Activated naive CD8-positive, alpha-beta T cell treated with anti-CD3 and anti-CD28 coated beads for 36 hours (primary cell): ENCODE results near the gene IZUMO4. TPM values are rescaled to one million over a fixed set of nuclear protein-coding genes. Genes with fewer than 3 reads are reported as not detected.

Source experiments
- DNase-seq: peaks from one replicate; pipeline ENCODE4 v3.0.0; 2021
- H3K27ac Mint-ChIP-seq: one replicate; pipeline ENCODE4 v1.8.0; 2022; ENCODE audit warnings: mild to moderate bottlenecking, moderate library complexity, mixed read lengths
- H3K27me3 Mint-ChIP-seq: one replicate; pipeline ENCODE4 v1.8.0; 2022; ENCODE audit warnings: mild to moderate bottlenecking, mixed read lengths
- H3K36me3 Mint-ChIP-seq: one replicate; pipeline ENCODE4 v1.8.0; 2021; ENCODE audit warnings: mild to moderate bottlenecking, mixed read lengths
- H3K4me1 Mint-ChIP-seq: one replicate; pipeline ENCODE4 v1.8.0; 2021; ENCODE audit warnings: mixed read lengths
- H3K4me3 Mint-ChIP-seq: one replicate; pipeline ENCODE4 v1.8.0; 2022; ENCODE audit warnings: mild to moderate bottlenecking, moderate library complexity, mixed read lengths
- H3K9me3 Mint-ChIP-seq: one replicate; pipeline ENCODE4 v1.8.0; 2022; ENCODE audit warnings: mixed read lengths
- total RNA-seq, 2 experiments: library from RNA; stranded (reverse); gene quantifications; one replicate each; pipeline ENCODE4 v1.2.3, GENCODE V29; 2021

The IZUMO4 gene
- total RNA-seq, 2 experiments from 2014 or later = 12.4 to 12.6 TPM

GRCh38 chr19:2070436-2070827, 26.3 kb upstream of the IZUMO4 start:
- no peak for DNase-seq
- Mint-ChIP-seq H3K27me3 (no peaks in the 10 kb centered on the region), H3K27ac (no peak overlapping the region), H3K9me3 (no peaks in the 10 kb centered on the region), H3K4me3 (no peak overlapping the region), H3K4me1 (peaks cover 13% of the 10 kb centered on the region), H3K36me3 (peaks cover 21% of the 10 kb centered on the region)

- no peak overlapping the region for H3K4me3 Mint-ChIP-seq
- H3K27ac Mint-ChIP-seq = peak overlapping the region; percentile 79
- no peaks in the 10 kb centered on the region for H3K27me3 Mint-ChIP-seq
- DNase-seq = no peak
- H3K4me1 Mint-ChIP-seq = peaks cover 13% of the 10 kb centered on the region
- H3K36me3 Mint-ChIP-seq = peaks cover 24% of the 10 kb centered on the region
- H3K9me3 Mint-ChIP-seq = no peaks in the 10 kb centered on the region
These were observed 25.6 kb upstream of the IZUMO4 start for GRCh38 chr19:2070986-2071673.

DNA sequence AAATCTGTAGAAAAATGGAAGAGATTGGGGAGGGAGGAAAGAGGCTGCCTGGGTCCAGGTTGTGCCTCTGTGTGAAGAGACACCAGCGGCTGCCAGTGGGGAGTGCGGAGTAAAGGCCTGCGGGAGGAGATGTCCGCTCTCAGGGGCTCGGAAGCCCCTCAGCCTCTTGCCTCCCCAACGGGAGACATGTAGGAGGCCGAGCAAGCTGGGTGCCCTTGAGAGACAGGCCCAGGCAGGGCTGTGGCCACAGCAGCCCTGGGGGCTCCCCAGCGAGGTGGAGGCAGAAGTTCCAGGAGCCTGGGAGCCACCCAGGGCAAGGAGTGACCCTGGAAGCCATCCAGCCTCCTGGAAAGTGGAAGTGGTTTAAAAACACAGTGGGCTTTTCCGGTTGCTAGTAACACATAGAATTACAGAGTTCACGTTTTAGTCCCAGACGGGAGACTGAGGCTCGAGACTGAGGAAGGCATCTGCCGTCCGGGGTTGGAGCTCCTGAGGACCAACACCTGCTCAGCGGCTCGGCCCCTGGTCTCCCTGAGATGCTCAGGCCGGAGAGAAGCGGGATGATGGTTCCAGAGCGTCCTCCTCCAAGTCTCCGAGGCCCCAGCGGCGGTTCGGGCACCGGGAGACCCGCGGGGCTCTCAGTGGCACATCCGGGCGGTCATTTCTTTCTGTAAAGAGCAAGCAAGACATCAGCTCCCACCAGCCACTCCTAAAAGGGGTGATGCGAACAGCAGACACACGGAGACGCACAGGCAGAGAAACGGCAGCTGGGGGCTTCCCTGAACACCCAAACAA, 23.8 kb upstream of the IZUMO4 start:
- H3K36me3 Mint-ChIP-seq = peaks cover 32% of the 10 kb centered on the region
- H3K9me3 Mint-ChIP-seq = no peaks in the 10 kb centered on the region

GRCh38 chr19:2076526-2076944, 20.2 kb upstream of the IZUMO4 start:
- no peaks in the 10 kb centered on the region for H3K27me3 Mint-ChIP-seq
- H3K4me1 Mint-ChIP-seq = peaks cover 22% of the 10 kb centered on the region
- H3K36me3 Mint-ChIP-seq = peaks cover 45% of the 10 kb centered on the region
- H3K9me3 Mint-ChIP-seq = no peaks in the 10 kb centered on the region
- no peak for DNase-seq
- no peak overlapping the region for H3K4me3 Mint-ChIP-seq
- no peak overlapping the region for H3K27ac Mint-ChIP-seq

More for the DNA sequence above, 23.8 kb upstream of the IZUMO4 start:
- Mint-ChIP-seq H3K4me3 (no peak overlapping the region), H3K4me1 (peaks cover 13% of the 10 kb centered on the region), H3K27me3 (no peaks in the 10 kb centered on the region), H3K27ac (peak overlapping the region; percentile 16)
- no peak for DNase-seq

- H3K4me1 Mint-ChIP-seq = peaks cover 24% of the 10 kb centered on the region
- no peak overlapping the region for H3K4me3 Mint-ChIP-seq
- H3K27ac Mint-ChIP-seq = peak overlapping the region; percentile 8
- H3K27me3 Mint-ChIP-seq = no peaks in the 10 kb centered on the region
- H3K36me3 Mint-ChIP-seq = peaks cover 50% of the 10 kb centered on the region
- DNase-seq = no peak
- no peaks in the 10 kb centered on the region for H3K9me3 Mint-ChIP-seq
These were observed 19.3 kb upstream of the IZUMO4 start for GRCh38 chr19:2077398-2077797.

GRCh38 chr19:2077833-2078619, 18.7 kb upstream of the IZUMO4 start:
- Mint-ChIP-seq H3K36me3 (peaks cover 52% of the 10 kb centered on the region), H3K4me1 (peaks cover 26% of the 10 kb centered on the region), H3K27me3 (no peaks in the 10 kb centered on the region), H3K27ac (peak overlapping the region; percentile 99), H3K4me3 (no peak overlapping the region), H3K9me3 (no peaks in the 10 kb centered on the region)
- DNase-seq = no peak

DNA sequence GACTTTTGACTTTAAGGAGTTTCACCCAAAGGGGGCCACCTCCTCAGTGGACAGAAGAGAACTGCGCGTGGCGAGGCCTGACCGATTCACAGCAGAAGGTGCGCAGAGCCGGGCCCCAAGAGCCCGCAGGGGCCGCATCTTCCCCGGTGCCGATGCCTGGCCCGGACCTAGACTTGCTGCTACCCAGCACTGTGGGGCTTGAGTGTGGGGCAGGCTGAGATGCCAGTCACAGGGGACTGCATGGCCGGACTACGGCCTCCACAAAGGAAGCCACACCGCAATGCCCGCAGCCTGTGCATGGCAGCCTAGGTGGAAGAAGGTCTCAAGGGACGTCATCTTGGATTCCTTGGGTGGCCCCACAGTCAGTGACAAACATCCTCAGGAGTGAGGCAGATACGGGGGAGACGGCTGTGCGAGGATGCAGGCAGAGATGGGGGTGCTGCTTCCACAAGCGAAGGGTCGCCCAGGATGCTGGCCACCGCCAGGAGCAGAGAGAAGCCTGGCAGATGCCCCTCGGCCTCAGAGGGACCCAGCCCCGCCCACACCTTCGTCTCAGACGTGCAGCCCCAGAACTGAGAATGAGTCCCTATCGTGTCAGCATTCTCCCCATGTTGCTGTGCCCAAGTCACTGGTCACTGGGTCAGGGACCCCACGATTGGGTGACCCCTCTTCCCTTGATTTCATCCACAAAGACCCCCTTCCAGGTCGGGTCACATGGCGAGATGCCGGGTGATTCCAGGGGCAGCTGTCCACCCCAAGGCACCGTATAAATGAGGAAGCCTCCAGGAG, 17.4 kb upstream of the IZUMO4 start:
- H3K9me3 Mint-ChIP-seq = no peaks in the 10 kb centered on the region
- no peaks in the 10 kb centered on the region for H3K27me3 Mint-ChIP-seq
- DNase-seq = no peak
- peak overlapping the region; percentile 95 for H3K4me3 Mint-ChIP-seq
- H3K27ac Mint-ChIP-seq = peak overlapping the region; percentile 99
- peaks cover 25% of the 10 kb centered on the region for H3K4me1 Mint-ChIP-seq
- peaks cover 61% of the 10 kb centered on the region for H3K36me3 Mint-ChIP-seq

- Mint-ChIP-seq H3K9me3 (no peaks in the 10 kb centered on the region), H3K4me1 (peaks cover 24% of the 10 kb centered on the region), H3K4me3 (peak overlapping the region; percentile 95), H3K27me3 (no peaks in the 10 kb centered on the region), H3K36me3 (peaks cover 66% of the 10 kb centered on the region), H3K27ac (peak overlapping the region; percentile 99)
- no peak for DNase-seq
These were observed 16.8 kb upstream of the IZUMO4 start for GRCh38 chr19:2079865-2080301.

DNA sequence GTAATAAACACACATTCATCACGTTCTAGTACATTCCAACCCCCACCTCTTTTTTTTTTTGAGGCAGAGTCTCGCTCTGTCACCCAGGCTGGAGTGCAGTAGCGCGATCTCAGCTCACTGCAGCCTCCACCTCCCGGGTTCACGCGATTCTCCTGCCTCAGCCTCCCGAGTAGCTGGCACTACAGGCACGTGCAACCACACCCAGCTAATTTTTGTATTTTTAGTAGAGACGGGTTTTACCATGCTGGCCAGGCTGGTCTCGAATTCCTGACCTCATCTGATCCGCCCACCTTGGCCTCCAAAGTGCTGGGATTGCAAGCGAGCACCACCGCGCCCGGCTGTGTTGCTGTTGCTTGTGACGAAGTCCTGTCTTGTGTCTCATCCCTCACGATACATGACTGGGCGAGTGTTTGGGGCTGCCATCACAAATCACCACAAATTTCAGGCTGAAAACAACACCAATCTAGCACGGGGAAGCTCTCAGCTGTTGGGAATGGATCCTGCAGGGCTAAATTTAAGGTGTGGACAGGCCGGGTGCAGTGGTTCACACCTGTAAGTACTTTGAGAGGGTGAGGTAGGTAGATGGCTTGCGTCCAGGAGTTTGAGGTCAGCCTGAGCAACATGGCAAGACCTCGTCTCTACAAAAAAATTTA, 16.3 kb upstream of the IZUMO4 start:
- H3K9me3 Mint-ChIP-seq = no peaks in the 10 kb centered on the region
- H3K4me3 Mint-ChIP-seq = peak overlapping the region; percentile 95
- peaks cover 26% of the 10 kb centered on the region for H3K4me1 Mint-ChIP-seq
- no peak for DNase-seq
- peak overlapping the region; percentile 99 for H3K27ac Mint-ChIP-seq
- no peaks in the 10 kb centered on the region for H3K27me3 Mint-ChIP-seq
- H3K36me3 Mint-ChIP-seq = peaks cover 71% of the 10 kb centered on the region

GRCh38 chr19:2081873-2082810, 14.6 kb upstream of the IZUMO4 start:
- Mint-ChIP-seq H3K27me3 (no peaks in the 10 kb centered on the region), H3K36me3 (peaks cover 69% of the 10 kb centered on the region), H3K4me1 (peaks cover 39% of the 10 kb centered on the region), H3K4me3 (peak overlapping the region; percentile 95), H3K9me3 (no peaks in the 10 kb centered on the region), H3K27ac (peak overlapping the region; percentile 99)
- peak; percentile 64 for DNase-seq

DNA sequence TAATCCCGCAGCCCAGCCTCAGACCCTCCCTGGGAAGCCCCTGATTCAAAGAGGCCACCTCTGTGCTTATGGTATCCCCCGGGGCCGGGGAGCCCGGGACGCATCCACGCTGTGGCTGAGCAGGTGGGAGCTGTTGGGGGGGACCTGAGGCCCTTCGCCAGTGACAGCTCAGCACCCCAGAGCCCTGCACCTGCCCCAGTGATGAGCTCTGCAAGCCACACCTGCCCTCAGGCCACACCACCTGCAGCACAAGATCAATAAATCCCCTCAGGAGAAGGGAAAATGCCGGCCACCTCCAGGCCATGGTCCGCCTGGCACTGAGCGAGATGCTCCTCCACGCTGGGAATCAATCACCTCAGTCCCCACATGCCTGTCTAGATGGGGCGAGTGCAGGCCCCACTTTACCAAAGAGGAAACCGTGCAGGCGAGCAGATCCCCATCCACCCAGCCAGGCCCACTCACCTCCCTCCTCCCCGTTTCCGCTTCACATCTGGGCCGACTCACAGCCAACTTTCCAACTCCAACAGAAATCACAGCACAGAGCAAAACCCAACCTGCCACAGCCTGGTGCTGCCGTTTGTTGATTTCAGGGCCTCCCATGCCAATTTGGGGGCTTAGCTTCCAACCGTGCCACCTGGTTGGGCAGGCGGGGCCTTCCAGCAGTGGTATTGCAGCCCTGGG, 13.4 kb upstream of the IZUMO4 start:
- peak overlapping the region; percentile 99 for H3K27ac Mint-ChIP-seq
- H3K27me3 Mint-ChIP-seq = no peaks in the 10 kb centered on the region
- peak overlapping the region; percentile 95 for H3K4me3 Mint-ChIP-seq
- no peaks in the 10 kb centered on the region for H3K9me3 Mint-ChIP-seq
- peak; percentile 65 for DNase-seq
- H3K4me1 Mint-ChIP-seq = peaks cover 51% of the 10 kb centered on the region
- H3K36me3 Mint-ChIP-seq = peaks cover 73% of the 10 kb centered on the region

DNA sequence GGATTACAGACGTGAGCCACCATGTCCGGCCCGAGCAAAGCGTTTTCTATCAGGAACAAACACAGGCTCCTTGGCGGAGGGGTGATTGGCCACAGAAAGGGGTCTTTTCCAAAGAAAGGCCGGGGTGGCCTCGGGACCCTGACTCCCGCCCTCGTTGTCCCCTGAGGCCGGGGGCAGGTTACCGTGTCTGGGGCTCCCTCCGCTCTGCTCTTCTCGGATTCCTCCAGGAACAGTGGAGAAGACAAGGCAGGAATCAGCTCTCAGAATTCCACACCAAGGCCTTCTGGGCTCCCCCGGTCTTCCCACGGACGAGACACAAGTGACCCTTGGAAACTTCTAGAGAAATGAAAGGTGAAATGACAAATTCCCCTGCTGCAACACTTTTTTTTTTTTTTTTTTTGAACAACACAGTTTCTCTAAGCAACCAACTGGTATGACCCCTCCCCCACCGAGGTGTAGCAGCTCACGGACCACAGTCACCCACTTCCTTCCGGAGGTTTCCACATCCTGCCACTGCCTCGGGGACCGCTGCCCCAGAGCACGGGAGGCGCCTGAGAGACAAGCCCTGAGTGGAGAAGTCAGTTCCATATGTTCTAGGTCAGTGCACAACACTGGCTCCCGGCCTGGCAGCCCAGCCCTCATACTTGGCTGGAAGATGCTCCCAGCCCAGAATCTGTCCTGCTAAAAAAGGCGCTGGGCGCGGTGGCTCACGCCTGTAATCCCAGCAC, 11.6 kb upstream of the IZUMO4 start:
- H3K4me3 Mint-ChIP-seq = peak overlapping the region; percentile 95
- H3K27me3 Mint-ChIP-seq = no peaks in the 10 kb centered on the region
- peaks cover 73% of the 10 kb centered on the region for H3K36me3 Mint-ChIP-seq
- no peaks in the 10 kb centered on the region for H3K9me3 Mint-ChIP-seq
- peaks cover 60% of the 10 kb centered on the region for H3K4me1 Mint-ChIP-seq
- peak overlapping the region; percentile 99 for H3K27ac Mint-ChIP-seq
- peak; percentile 93 for DNase-seq
